Measurements from ENCODE around the gene MAP3K2.
"Not testable (repeated sequence)": the region's sequence is repeated elsewhere in the genome, so short reads cannot be mapped to it uniquely, and the experiment has no call there.

The MAP3K2 gene

GRCh38 chr2:127421116-127421800 is 33.5 kb upstream of the MAP3K2 start:
- DNase-seq (ENCODE audit: low spot score) = no peak

DNA sequence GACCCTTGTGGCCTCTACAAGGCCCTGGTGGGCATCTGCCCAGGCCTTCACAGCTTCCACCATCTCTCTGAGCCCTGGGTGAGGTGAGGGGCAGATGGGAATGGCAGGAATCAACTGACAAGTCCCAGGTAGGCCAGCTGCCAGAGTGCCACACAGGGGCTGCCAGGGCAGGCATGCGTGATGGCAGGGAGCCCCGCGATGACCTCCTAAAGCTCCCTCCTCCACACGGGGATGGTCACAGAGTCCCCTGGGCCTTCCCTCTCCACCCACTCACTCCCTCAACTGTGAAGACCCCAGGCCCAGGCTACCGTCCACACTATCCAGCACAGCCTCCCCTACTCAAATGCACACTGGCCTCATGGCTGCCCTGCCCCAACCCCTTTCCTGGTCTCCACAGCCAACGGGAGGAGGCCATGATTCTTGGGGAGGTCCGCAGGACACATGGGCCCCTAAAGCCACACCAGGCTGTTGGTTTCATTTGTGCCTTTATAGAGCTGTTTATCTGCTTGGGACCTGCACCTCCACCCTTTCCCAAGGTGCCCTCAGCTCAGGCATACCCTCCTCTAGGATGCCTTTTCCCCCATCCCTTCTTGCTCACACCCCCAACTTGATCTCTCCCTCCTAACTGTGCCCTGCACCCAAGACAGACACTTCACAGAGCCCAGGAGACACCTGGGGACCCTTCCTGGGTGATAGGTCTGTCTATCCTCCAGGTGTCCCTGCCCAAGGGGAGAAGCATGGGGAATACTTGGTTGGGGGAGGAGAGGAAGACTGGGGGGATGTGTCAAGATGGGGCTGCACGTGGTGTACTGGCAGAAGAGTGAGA is 32.5 kb upstream of the MAP3K2 start:
- no peak for DNase-seq (ENCODE audit: low spot score)

DNA sequence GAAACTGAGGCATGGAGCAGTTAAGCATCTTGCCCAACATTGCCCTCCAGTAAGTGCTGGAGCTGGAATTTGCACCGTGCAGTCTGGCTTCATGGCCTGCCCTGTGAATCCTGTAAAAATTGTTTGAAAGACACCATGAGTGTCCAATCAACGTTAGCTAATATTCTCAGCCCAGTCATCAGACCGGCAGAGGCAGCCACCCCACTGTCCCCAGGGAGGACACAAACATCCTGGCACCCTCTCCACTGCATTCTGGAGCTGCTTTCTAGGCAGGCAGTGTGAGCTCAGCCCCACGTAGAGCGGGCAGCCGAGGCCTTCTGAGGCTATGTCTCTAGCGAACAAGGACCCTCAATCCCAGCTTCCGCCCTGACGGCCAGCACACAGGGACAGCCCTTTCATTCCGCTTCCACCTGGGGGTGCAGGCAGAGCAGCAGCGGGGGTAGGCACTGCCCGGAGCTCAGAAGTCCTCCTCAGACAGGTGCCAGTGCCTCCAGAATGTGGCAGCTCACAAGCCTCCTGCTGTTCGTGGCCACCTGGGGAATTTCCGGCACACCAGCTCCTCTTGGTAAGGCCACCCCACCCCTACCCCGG is 31.8 kb upstream of the MAP3K2 start:
- DNase-seq (ENCODE audit: low spot score) = no peak

DNA sequence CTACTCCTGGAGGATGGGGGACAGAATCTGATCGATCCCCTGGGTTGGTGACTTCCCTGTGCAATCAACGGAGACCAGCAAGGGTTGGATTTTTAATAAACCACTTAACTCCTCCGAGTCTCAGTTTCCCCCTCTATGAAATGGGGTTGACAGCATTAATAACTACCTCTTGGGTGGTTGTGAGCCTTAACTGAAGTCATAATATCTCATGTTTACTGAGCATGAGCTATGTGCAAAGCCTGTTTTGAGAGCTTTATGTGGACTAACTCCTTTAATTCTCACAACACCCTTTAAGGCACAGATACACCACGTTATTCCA is 31.3 kb upstream of the MAP3K2 start:
- DNase-seq (ENCODE audit: low spot score) = no peak

- no peak for DNase-seq (ENCODE audit: low spot score)
Measured at GRCh38 chr2:127418300-127419111, 30.7 kb upstream of the MAP3K2 start, which contains the start of gene PROC. Gene PROC (plus strand): TSS chr2:127418427. CDS start chr2:127419943, 1,516 bp downstream.

- no peak for DNase-seq (ENCODE audit: low spot score)
Measured at GRCh38 chr2:127417406-127417805, 29.6 kb upstream of the MAP3K2 start.

GRCh38 chr2:127416506-127417001 is 28.8 kb upstream of the MAP3K2 start:
- DNase-seq (ENCODE audit: low spot score) = no peak

DNA sequence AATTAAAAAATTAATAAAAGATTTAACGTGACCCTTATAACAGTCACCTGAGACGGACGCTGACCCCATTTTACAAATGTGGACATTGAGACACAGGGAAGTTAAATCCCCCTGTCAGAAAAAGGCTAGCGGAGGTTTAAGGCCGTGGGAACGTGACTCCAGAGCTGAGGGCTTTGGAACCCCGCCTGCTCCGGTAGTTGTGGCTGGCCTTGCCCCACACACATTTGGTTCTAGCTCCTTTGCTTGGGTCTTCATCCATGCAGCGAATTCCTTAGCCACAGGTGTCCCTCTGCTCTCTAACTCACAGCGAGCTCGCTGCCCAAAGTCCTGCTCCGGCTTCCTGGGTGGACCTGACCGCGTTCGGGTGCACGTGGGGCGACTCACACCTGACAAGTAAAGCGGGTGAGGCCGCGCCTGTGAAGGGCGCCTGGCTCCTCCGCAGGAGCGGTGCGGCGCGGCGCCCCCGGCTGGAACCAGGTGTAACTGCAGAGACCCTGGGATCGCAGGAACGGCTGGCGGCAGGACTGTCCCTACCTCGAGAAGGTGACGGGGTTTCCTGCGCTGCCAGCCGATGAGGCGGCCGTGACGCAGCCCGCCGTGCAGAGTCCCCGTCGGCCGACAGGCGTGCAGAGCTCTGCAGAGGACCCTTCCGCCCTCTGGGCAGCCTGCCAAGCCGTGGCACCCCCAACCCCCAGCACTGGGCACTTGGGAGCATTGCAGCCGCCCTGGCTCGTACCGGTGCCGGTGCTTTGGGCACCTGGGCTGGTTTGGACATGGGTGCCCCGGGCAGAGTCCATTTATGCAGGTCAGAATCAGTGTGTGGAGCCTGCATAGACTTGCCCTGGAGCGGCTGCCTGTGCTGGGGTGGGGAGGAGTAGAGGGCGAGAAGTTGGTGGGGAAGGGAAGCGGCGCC is 28.1 kb upstream of the MAP3K2 start:
- no peak for DNase-seq (ENCODE audit: low spot score)

- no peak for DNase-seq (ENCODE audit: low spot score)
Measured at GRCh38 chr2:127414638-127415592, 27.1 kb upstream of the MAP3K2 start.

DNA sequence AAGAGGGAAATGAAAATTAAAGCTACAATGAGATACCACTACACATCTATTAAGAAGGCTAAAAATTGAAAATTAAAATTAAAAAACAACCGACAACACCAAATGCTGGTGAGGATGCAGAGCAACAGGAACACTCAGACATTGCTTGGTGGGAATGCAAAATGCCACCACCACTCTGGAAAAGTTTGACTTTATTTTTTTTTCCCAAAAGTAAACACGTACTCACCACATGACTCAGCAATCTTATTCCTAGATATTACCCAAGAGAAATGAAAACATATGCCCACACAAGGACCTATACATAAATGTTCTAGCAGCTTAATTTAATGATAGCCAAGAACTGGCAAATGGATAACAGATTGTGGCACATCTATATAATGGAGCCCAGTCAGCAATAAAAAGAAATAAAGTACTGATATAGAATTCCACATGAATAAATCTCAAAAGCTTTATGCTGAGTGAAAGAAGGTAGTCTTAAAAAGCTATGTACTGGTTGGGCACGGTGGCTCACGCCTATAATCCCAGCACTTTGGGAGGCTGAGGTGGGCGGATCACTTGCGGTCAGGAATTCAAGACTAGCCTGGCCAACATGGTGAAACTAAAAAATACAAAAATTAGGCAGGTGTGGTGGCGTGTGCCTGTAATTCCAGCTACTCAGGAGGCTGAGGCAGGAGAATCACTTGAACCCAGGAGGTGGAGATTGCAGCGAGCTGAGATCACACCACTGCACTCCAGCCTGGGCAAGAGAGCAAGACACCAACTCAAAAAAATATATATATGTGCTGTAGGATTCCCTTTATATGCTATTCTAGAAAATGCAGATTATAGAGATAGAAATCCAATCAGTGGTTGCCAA is 26.2 kb upstream of the MAP3K2 start:
- no peak for DNase-seq (ENCODE audit: low spot score)

- no peak for DNase-seq (ENCODE audit: low spot score)
Measured at GRCh38 chr2:127413200-127413599, 25.4 kb upstream of the MAP3K2 start.

DNA sequence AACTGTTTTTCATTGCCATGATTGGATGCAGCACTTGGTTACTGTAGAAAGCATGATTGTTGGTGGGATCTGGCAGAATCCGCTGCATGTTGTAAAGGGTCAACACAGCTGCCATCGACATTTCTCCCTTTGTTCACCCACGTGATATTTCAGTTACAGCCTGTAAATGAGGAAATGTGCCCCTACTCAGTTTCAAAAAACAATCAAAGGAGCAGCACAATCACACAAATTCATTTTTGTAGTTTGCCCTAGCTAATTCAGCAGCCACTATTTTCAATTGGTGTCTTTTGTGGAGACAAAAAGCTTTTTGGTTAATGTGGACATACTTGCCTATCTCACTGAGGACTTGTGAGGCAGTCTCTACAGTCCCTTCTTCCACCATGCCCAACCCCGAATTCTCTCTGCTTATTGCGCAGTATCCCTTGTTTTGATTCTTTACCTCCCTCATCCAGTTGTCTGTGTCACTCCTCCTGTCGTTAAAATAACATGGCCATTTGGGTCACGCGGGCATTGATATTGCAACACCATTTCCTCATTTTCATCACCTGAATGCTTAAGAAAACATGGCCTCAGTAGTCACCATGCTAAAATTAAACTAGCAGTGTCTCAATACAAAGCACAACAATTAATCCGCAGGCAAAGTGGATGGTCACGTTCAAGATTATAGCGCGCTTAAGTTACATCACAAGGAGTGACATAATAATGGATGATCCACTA is 24.0 kb upstream of the MAP3K2 start:
- DNase-seq (ENCODE audit: low spot score) = peak; percentile 42

DNA sequence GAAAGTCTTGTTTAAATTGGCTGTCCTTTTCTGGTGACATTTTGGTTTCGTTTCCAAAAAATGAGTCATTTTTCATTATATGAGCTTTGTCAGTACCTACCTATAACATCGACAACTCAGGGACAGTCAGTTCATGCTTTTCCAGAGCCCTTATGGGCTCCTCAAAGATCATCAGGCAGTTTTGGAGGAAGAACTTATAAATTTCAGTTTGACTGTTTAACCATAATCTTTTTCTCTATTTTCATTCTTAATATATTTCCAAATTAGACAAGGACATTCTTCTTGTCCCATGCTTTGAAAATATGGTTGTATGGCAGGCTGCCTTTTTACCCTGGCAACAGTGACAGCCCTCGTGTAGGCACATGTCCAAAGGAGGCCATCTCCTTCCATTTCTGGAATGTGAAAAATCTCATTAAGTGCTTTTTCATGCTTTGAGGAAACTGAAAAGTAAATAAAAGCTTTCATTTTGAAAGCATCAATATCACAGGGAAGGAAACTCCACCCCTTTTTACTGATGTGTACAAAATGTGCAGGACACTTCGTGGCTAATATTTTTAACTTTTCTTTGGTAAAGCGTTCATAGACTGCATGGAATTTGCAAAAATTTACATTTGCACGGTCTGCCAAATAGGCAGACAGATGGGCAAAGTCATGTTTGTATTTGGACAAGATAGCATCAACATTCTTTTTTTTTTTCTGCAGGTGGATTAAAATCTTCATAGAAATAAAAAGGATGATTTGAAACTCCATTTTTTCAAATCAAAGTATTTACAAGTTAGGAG is 23.3 kb upstream of the MAP3K2 start:
- peak; percentile 31 for DNase-seq (ENCODE audit: low spot score)

DNA sequence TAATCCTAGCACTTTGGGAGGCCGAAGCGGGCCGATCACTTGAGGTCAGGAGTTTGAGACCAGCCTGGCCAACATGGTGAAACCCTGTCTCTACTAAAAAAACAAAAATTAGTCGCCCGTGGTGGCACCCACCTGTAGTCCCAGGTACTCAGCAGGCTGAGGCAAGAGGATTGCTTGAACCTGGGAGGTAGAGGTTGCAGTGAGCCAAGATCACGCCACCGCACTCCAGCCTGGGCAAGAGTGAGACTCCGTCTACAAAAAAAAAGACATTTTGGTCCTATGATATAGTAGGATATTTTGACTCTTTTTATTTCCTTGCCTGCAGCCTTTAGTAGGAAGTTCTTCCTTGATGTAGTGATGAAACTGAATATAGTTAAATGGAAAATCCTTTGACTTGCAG is 21.9 kb upstream of the MAP3K2 start:
- not testable (repeated sequence) for DNase-seq (ENCODE audit: low spot score)

DNA sequence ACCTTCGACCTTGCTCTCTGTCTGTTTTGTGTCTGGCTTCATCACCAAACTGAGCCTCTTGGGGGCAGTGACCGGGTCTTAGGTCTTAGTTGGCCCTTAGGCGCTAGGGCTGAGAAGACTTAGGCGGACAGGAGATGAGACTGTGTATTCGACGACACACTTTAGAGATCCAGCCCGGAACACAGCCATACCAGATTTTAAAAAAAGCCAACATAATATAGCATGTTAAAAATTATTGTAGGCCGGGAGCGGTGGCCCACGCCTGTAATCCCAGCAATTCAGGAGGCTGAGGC is 21.0 kb upstream of the MAP3K2 start:
- no peak for DNase-seq (ENCODE audit: low spot score)

- peak; percentile 85 for DNase-seq (ENCODE audit: low spot score)
Measured at GRCh38 chr2:127408004-127408806, 20.4 kb upstream of the MAP3K2 start.

- no peak for DNase-seq (ENCODE audit: low spot score)
Measured at GRCh38 chr2:127407661-127408003, 19.9 kb upstream of the MAP3K2 start.
